Prostate gland (tissue), 2 donors: ENCODE measurements around the gene DRD2.

Experiments
- CTCF ChIP-seq, 4 experiments: fragments of 200-600 bp in 2 of 4; fragments of 450-650 bp in 2 of 4; sonication (generic) in 2 of 4; IDR thresholded peaks; 1 replicate in 3 of 4; 2 replicates in 1 of 4; pipeline ENCODE4 v1.5.1; 2016 to 2019; ENCODE audit warnings: antibody characterized with exemption in 4 of 4, mild to moderate bottlenecking in 2 of 4, moderate library complexity in 2 of 4
- POLR2A ChIP-seq: fragments of 450-650 bp; IDR thresholded peaks from one replicate; pipeline ENCODE4 v1.6.1; 2016; ENCODE audit warnings: antibody characterized with exemption, mild to moderate bottlenecking

GRCh38 chr11:113375402-113375801, 99.8 kb downstream of the DRD2 start:
- TF ChIP-seq POLR2A (no peak), CTCF (IDR thresholded peaks at IDR 0.05) (no peak)
